ENCODE results near the gene CRX.

DNA sequence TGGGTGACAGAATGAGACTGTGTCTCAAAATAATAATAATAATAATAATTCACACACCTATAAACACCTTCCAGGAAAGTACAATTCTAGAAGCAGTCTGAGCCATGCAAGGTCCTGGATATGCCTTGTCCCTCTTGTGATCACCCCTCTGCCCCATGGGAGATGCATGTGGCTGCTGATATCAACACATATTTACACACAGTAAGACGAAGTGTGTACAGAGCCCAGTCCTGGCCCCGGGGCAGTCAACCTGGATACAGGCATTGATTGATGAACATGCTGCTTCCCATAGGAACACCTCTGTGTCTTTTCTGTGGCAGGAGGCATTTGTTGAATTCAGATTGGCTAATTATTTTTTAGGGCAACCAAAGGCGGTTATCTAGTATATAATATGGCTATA, 61.2 kb downstream of the CRX start:
- TF ChIP-seq, protein P1, sequence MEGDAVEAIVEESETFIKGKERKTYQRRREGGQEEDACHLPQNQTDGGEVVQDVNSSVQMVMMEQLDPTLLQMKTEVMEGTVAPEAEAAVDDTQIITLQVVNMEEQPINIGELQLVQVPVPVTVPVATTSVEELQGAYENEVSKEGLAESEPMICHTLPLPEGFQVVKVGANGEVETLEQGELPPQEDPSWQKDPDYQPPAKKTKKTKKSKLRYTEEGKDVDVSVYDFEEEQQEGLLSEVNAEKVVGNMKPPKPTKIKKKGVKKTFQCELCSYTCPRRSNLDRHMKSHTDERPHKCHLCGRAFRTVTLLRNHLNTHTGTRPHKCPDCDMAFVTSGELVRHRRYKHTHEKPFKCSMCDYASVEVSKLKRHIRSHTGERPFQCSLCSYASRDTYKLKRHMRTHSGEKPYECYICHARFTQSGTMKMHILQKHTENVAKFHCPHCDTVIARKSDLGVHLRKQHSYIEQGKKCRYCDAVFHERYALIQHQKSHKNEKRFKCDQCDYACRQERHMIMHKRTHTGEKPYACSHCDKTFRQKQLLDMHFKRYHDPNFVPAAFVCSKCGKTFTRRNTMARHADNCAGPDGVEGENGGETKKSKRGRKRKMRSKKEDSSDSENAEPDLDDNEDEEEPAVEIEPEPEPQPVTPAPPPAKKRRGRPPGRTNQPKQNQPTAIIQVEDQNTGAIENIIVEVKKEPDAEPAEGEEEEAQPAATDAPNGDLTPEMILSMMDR (conservative IDR thresholded peaks at IDR 0.05 in 1 of 2, IDR thresholded peaks at IDR 0.05 in 1 of 2; ENCODE audit: low read depth in 1 of 2, low read length in 2 of 2): no peak
- no peak for TF ChIP-seq EZH2 (IDR thresholded peaks at IDR 0.05; ENCODE audit: low read length, missing control alignments)
